CD1c-positive myeloid dendritic cell (primary cell): Measurements from ENCODE around the gene KRT86.

ENCODE experiments used
- DNase-seq: peaks from one replicate; pipeline ENCODE4 v3.0.0-alpha.2; 2016; ENCODE audit errors: extremely low spot score

The KRT86 gene

GRCh38 chr12:52314511-52314910 lies 40.1 kb downstream of the KRT86 start:
- DNase-seq, result no peak

- peak; percentile 6 for DNase-seq
These were observed 41.3 kb downstream of the KRT86 start for GRCh38 chr12:52315721-52316120.

DNA sequence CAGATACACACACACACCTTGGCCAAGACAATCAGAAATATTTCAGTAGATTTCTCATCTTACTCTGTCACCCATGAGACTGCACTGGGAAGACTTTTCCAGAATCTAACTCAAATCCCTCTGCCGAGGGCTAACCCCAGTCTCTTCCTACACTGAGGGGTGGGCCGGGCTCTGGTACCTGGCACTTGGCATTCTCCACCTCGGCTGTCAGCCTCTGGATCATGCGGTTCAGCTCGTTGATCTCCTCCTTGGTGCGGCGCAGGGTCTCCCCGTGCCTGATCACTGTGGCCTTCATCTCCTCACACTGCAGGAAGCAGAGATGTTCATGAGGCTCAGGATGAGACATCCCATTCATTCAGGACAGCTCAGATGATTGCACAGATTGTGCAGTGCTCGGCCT lies 41.8 kb downstream of the KRT86 start:
- no peak for DNase-seq

- DNase-seq, result no peak
These were observed 42.3 kb downstream of the KRT86 start for GRCh38 chr12:52316701-52317100.

GRCh38 chr12:52317468-52318052 lies 43.1 kb downstream of the KRT86 start:
- DNase-seq, result no peak

DNA sequence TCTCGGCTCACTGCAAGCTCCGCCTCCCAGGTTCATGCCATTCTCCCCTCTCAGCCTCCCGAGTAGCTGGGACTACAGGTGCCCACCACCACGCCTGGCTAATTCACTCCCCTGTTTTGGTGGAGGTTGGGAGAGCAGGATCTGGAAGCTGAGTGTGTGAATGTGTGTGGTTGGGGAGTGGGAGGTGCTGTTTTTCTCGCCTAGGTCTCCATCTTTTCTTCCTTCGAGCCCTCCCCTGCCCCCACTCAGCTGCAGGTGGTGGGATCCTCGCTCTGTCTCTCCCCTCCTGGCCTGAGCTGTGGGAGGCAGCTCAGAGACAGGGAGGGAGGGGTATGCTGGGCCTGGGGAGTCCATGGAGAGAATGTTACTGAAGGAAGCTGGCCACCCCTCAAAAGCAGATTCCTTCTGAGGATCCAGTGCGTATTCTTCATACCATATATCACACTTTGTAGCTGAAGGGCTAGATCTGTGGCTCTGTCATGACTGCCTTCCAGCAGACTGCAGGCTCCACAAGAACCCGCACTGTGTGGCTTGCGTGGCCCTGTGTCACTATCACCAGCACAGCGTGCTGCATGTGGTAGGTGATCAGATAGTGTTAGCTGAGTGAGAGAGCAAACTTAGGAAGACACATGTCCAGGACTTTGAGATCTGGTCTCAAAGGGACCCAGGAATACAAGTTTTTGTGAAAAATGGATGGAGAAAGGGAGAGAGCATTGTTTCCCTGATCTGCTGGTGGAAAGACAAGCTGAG lies 44.0 kb downstream of the KRT86 start:
- DNase-seq, result no peak

- no peak for DNase-seq
These were observed 44.7 kb downstream of the KRT86 start for GRCh38 chr12:52319097-52319496.

- no peak for DNase-seq
These were observed 46.4 kb downstream of the KRT86 start, which contains the start of gene KRT83 for GRCh38 chr12:52320784-52321400. Gene KRT83, minus strand, starts transcription at chr12:52321398. Its CDS starts 63 bp downstream, at chr12:52321335.

- DNase-seq, result no peak
These were observed 47.0 kb downstream of the KRT86 start for GRCh38 chr12:52321418-52321817.

- DNase-seq, result no peak
These were observed 47.6 kb downstream of the KRT86 start for GRCh38 chr12:52322069-52322468.

- DNase-seq, result no peak
These were observed 48.6 kb downstream of the KRT86 start for GRCh38 chr12:52323001-52323400.

DNA sequence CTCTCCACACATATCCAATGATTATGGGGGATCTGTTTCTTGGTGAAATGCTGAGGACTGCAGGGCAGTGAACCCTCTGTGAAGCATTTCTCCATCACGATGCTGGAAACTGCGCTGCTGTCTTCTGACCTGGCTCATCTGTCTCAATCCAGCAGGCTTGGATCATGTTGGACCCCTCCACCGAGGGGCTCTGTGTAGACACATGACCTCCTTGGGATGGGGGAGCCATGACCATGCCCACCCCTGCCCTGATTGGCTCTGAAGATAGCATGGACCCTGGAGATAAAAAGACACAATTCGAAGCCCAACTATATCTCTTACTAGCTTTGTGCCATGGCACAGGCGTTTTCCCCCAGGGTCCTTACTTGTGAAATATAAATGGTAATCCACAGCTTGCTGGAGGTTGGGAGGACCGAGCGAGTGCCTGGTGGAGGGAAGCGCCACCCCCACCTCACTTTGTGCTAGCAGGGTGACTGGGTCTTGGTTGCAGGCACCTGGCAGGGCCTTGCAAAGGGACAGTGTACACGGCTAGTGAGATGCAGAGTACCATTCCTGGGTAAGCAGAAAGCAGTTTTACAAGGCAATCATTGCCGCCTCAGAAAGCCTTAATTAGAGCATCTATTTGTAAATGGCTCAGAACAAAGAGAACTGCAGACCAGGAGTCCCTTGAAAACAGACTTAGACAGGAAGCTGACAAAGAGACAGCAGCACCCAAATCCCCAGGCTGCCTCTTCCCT lies 49.1 kb downstream of the KRT86 start:
- no peak for DNase-seq

- DNase-seq, result no peak
These were observed 49.7 kb downstream of the KRT86 start for GRCh38 chr12:52324153-52324444.

GRCh38 chr12:52327052-52327829 lies 52.8 kb downstream of the KRT86 start:
- DNase-seq, result peak; percentile 87

DNA sequence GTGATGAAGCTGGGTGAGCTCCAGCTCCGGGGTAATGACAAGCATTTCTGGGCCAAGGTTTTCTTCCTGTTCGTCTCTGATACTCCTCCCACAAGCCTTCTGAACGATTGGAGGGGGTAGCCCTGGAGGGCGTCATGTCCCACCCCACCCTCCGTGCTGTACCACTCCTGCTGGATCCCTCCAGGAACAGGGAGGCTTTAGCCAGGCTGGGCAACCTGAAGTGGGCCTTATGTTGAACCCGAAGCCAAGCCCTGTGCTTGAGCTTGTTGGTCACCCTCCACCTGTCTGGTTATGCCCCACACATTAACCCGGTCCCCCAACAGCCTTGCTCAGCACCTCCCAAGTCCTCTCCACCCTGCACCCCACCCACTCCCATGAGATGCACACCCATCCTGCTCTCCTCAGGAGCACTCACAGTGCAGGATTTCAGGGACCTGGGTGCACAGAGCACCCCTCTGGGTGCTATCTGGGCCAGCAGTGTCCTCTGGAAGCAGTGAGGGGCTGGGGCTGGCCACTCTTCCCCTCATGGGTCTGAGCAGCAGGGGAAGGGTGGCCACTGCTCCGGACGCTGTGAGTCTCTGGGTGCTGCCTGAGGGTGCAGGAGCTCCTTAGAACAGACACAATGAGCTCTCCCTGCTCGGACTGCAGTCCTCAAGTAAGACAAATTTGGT lies 53.5 kb downstream of the KRT86 start:
- DNase-seq, result no peak

DNA sequence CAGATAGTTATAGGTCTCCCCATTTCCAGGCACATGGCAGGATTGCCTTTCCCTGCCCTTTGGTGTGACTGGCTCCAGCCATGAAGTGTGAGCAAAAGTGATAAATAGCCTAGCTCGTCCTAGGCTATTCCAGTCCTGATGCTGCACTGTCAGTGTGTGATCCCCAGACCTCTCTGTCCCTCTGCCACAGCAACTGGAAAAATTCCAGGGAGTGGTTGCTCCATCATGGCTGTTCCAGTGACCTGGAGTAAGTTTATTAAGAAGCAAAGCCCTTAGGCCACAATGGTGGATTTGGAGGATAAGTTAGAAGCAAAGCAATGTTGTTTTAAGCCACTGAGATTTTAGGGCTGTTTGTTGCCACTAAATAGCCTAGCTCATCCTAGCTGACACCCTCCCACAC lies 56.6 kb downstream of the KRT86 start:
- no peak for DNase-seq

- no peak for DNase-seq
These were observed 57.4 kb downstream of the KRT86 start for GRCh38 chr12:52331833-52332232.

GRCh38 chr12:52332381-52332780 lies 57.9 kb downstream of the KRT86 start:
- no peak for DNase-seq

DNA sequence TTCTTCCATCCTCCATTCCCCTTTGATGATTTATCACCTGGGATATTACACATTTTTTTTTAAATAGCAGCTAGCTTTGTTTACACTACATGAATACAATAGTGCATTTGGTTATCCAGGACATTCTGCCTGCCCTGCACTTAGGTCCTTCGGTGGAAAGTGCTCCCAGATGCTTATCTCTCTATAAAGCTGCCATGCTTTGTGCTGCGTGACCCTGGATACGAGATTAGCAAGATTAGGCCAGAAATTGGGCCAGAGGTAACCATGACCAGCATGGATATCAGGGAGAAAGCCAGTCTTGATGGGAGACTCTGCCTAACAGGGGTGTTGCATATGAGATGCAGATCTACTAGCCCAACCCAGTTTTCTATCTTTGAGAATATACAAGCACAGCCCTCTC lies 58.9 kb downstream of the KRT86 start:
- no peak for DNase-seq

DNA sequence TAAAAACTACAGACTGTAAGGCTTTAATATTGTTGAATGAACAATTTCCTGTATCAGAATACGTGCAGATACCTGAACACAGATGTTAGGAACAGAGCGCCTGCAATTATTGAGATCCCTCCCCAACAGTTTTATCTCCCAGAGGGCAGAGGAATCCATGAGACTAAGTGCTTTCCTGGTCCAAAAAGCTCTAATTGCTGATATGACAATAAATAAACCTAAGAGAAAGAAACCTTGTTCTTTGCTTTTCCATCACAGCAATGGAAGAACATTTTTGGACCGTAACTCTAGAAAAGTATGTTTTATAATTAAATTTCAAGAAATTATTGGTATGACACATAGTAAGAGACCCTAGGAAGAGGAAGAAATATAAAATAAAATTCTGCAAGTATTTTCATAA lies 59.7 kb downstream of the KRT86 start:
- DNase-seq, result no peak

DNA sequence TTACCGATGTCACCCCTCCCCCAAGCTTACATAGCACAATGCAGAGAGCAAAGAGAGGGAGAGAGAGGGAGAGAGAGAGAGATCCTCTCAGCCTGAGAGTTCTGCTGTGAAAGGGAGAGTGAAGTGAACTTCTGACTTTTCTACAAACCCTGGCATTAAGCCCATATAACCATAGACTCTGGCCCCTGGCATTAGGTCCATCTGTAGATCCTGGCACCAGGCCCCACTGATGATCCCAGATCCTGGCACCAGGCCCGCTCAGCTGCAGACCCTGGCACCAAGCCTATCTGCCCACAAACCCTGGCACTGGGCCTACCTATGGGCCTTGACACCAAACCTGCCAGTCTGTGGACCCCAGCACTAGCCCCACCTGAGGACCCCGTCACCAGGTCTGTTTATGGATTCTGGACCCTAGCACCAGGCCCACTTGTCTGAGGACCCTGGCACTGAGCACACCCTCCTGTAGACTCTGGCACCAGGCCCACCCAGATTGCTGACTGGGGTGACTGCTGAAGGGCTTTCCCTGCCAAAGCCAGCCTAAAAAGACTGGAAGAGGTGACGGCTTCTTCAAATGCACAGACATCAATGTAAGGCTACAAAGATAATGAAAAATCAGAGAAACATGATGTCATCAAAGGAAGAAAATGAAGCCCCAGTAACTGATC lies 61.3 kb downstream of the KRT86 start:
- no peak for DNase-seq
